ENCODE data around the gene SLC39A3.

Gene SLC39A3

DNA sequence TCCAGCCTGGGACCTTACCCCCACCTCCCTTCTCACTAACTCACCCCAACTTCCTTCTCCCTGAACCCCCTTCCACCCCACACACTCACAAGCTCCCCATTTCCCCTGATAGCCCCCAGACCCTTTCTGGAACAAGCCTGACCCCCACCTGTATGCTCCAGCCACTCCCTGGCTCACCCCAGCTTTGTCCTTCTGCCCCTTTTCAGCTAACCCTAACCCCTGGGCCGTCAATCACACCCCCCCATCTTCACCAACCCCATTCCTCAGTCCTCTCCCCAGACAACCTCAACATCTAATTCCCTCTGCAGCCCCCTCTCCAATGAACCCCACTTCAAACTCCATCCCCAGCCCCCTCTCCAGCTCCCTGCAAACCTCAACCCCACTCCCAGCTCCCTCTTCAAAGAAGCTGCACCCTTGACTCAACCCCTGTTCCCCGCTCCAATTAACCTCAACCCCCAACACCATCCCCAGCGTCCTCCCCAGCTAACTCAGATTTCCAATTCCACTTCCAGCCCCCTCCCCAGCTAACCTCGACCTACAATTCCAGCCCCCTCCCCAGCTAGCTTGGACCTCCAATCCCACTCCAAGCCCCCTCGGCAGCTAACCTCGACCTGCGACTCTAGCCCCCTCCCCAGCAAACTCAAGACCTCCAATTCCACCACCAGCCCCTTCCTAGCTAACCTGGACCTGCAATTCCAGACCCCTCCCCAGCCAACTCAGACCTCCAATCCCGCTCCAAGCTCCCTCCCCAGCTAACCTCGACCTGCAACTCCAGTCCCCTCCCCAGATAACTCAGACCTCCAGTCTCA is 38.3 kb downstream of the SLC39A3 start:
- H3K4me3 ChIP-seq (replicated peaks in 1 of 2; ENCODE audit: low read depth in 2 of 2, low read length in 2 of 2): no peak overlapping the region
- no peak for TF ChIP-seq CTCF (IDR thresholded peaks at IDR 0.05; ENCODE audit: low read depth, low read length)
- DNase-seq (ENCODE audit: low read depth in 2 of 2): no peak

DNA sequence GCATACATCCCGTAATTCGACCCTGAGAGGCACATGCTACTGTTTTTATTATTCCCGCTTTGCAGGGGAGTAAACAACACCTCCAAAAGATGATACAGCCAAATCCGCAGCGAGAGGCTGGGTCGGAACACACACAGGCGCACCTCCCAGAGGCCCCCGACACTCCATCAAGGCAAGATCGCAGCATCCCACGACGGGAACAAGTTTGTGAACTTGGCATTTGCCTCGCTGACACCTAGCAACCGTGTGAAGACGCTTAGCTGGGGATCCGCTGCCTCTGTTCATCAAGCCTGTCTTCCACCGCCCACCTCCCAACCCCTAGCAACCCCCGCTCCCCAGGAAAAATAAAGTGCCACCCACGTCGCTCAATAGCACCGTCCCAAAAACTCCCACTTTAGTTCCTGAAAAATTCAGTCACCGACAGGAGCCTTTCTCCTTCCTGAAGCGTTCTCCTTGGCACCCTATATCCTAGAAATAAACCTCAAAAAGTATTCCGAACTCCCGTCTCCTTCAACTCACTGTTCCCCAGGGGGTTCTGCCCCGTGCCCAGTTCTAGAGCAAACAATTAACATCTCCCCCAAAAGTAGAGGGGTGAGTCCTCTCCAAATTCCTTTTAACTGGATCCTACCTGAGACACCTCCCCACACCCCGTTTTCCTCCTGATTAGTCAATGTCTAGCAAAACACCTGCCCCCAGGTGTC is 39.0 kb downstream of the SLC39A3 start:
- DNase-seq (ENCODE audit: low read depth in 2 of 2): no peak
- no peak overlapping the region for H3K4me3 ChIP-seq (replicated peaks in 1 of 2; ENCODE audit: low read depth in 2 of 2, low read length in 2 of 2)
- no peak for TF ChIP-seq CTCF (IDR thresholded peaks at IDR 0.05; ENCODE audit: low read depth, low read length)

DNA sequence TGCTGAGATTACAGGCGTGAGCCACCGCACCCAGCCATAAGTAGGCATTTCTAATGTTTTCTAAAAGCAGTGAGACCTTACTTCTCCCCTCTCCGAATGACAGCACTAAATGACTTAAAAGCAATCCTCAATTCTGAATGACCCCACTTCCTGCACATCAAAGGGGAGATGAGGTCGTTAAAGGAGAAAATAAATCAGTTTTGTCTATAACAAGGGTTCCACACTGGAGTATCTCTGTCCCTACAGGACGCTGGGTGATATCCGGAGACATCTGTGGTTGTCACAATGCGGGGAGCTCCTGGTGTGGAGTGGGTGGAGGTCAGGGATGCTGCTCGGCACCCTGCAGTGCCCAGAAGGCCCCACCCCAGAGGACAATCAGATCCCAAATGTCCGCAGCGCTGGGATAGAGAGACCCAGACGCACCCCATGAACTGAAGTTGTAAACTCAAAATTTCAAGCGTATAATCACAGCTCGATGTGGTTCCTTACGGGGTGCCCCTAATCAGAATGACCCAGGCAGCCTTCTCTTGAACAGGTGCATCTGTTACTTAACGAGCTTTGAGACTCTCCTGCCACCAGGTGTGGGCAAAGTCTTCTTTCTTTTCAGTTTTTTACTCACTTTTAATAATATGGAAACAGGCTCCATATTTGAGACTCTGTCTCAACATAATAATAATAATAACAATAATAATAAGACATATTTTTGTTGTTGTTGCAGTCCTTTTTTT is 40.2 kb downstream of the SLC39A3 start:
- no peak overlapping the region for H3K4me3 ChIP-seq (replicated peaks in 1 of 2; ENCODE audit: low read depth in 2 of 2, low read length in 2 of 2)
- no peak for TF ChIP-seq CTCF (IDR thresholded peaks at IDR 0.05; ENCODE audit: low read depth, low read length)
- DNase-seq (ENCODE audit: low read depth in 2 of 2): no peak

DNA sequence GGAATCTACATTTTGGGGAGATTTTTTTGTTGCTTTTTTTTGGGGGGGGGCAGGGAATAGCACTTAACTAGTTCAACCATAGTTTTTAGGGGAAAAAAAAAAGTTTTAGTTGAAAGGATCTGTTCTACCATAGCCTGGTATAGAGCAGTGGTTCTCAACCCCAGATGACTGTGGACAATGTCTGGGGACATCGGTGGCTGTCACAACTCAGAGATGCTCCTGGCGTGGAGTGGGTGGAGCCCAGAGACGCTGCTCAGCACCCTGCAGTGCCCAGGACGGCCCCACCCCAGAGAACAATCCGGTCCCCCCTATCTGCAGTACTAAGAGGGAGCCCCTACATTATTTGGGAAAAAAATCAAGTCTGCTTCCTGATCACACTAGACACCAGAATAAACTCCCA is 45.6 kb downstream of the SLC39A3 start:
- TF ChIP-seq CTCF (IDR thresholded peaks at IDR 0.05; ENCODE audit: low read depth, low read length): no peak
- H3K4me3 ChIP-seq (replicated peaks in 1 of 2; ENCODE audit: low read depth in 2 of 2, low read length in 2 of 2): no peak overlapping the region
- DNase-seq (ENCODE audit: low read depth in 2 of 2): no peak

GRCh38 chr19:2693492-2694160 is 46.2 kb downstream of the SLC39A3 start:
- no peak for DNase-seq (ENCODE audit: low read depth in 2 of 2)
- no peak overlapping the region for H3K4me3 ChIP-seq (replicated peaks in 1 of 2; ENCODE audit: low read depth in 2 of 2, low read length in 2 of 2)
- no peak for TF ChIP-seq CTCF (IDR thresholded peaks at IDR 0.05; ENCODE audit: low read depth, low read length)

DNA sequence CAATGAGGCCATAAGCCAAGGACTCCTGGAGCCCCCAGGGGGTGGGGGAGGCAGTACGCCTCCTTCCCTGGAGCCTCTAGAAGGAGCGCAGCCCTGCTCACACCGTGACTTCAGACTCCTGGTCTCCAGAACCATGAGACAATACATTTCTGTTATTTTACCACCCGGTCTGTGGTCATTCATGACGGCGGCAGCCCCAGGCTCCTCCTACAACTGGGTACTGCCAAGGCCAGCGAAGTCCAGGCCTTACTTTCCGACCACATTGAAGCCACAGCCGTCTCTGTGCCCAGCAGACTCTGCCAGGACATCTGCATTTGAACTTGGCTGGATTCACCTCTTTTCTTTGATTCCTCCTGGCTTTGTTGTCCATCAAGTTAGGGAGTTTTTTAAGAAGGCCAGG is 47.9 kb downstream of the SLC39A3 start:
- no peak overlapping the region for H3K4me3 ChIP-seq (replicated peaks in 1 of 2; ENCODE audit: low read depth in 2 of 2, low read length in 2 of 2)
- DNase-seq (ENCODE audit: low read depth in 2 of 2): no peak
- TF ChIP-seq CTCF (IDR thresholded peaks at IDR 0.05; ENCODE audit: low read depth, low read length): no peak
